Tibial nerve (tissue), 4 donors: ENCODE results near the gene SEL1L3. TPM values are rescaled to one million over a fixed set of nuclear protein-coding genes. Genes with fewer than 3 reads are reported as not detected.

Source experiments
- DNase-seq, 2 donors: peaks; one replicate each; pipeline ENCODE4 v3.0.0-alpha.2; 2019; ENCODE audit warnings: low spot score in 2 of 2
- H3K27ac ChIP-seq, 4 donors: fragments of 200-600 bp; sonication (generic) in 3 of 4; one replicate each; pipeline ENCODE4 v1.5.1; 2017 to 2019; ENCODE audit warnings: mild to moderate bottlenecking in 1 of 4
- H3K27me3 ChIP-seq, 2 donors: fragments of 200-600 bp; sonication (generic) in 1 of 2; one replicate each; pipeline versions ENCODE4 v1.5.1 to v1.6.0; 2017 to 2019
- H3K36me3 ChIP-seq, 3 donors: fragments of 200-600 bp; sonication (generic); one replicate each; pipeline ENCODE4 v1.5.1; 2018 to 2019
- H3K4me1 ChIP-seq, 4 donors: fragments of 200-600 bp; sonication (generic) in 3 of 4; one replicate each; pipeline ENCODE4 v1.5.1; 2017 to 2019
- H3K4me3 ChIP-seq, 4 donors: fragments of 200-600 bp; sonication (generic) in 3 of 4; one replicate each; pipeline ENCODE4 v1.5.1; 2017 to 2019; ENCODE audit warnings: mild to moderate bottlenecking in 1 of 4, moderate library complexity in 1 of 4
- H3K9me3 ChIP-seq, 4 donors: fragments of 200-600 bp; sonication (generic) in 3 of 4; one replicate each; pipeline ENCODE4 v1.5.1; 2017 to 2019
- CTCF ChIP-seq, 5 experiments: fragments of 200-600 bp in 3 of 5; fragments of 450-650 bp in 2 of 5; sonication (generic) in 3 of 5; IDR thresholded peaks; one replicate each; pipeline ENCODE4 v1.5.1; 2016 to 2019; ENCODE audit warnings: antibody characterized with exemption in 5 of 5, mild to moderate bottlenecking in 3 of 5, moderate library complexity in 2 of 5
- EP300 ChIP-seq, 2 donors: sonication (generic); formaldehyde crosslinking; IDR thresholded peaks; one replicate each; pipeline ENCODE4 v1.6.1; 2017; ENCODE audit warnings: antibody characterized with exemption in 2 of 2, mild to moderate bottlenecking in 1 of 2
- POLR2A ChIP-seq, 2 donors: fragments of 450-650 bp; IDR thresholded peaks; one replicate each; pipeline ENCODE4 v1.6.1; 2017; ENCODE audit warnings: antibody characterized with exemption in 2 of 2, mild to moderate bottlenecking in 2 of 2, moderate library complexity in 2 of 2
- WGBS, 2 donors: methylation state at CpG; one replicate each; pipeline ENCODE4 v1.1.5; 2018; 5-methylcytosine and 5-hydroxymethylcytosine counted together
- total RNA-seq, 4 donors: library from RNA; depleted of rRNA; stranded (reverse); fragments of >200 nt; gene quantifications; one replicate each; pipeline ENCODE4 v1.1.0, GENCODE V29; 2016

Gene SEL1L3
- total RNA-seq, 4 donors from 2014 or later = 8.7 to 19.0 (median 11.1) TPM

- H3K27ac ChIP-seq = peak overlapping the region in 1 of 4 donors; percentile 48
- peaks cover 0 to 35% (median 18%) of the 10 kb centered on the region in 4 donors for H3K4me1 ChIP-seq
- H3K36me3 ChIP-seq = no peaks in the 10 kb centered on the region
- no peak for DNase-seq
- TF ChIP-seq CTCF (IDR thresholded peaks at IDR 0.05) (no peak), EP300 (IDR thresholded peaks at IDR 0.05) (no peak), POLR2A (IDR thresholded peaks at IDR 0.05) (no peak)
- H3K9me3 ChIP-seq = no peaks in the 10 kb centered on the region
- 72 to 87% methylated on average over 7 of the region's 7 CpGs for WGBS, 2 donors
- peaks cover 0 to 4% of the 10 kb centered on the region in 2 donors for H3K27me3 ChIP-seq
- peak overlapping the region in 1 of 4 donors; percentile 1 for H3K4me3 ChIP-seq
These were observed 2.1 kb downstream of the SEL1L3 start for GRCh38 chr4:25860586-25861279.

- TF ChIP-seq EP300 (IDR thresholded peaks at IDR 0.05) = no peak
- TF ChIP-seq CTCF (IDR thresholded peaks at IDR 0.05) = no peak
- TF ChIP-seq POLR2A (IDR thresholded peaks at IDR 0.05) = no peak
- no peaks in the 10 kb centered on the region for H3K9me3 ChIP-seq
These were observed 3.2 kb downstream of the SEL1L3 start for GRCh38 chr4:25859429-25860148.

GRCh38 chr4:25857851-25858400 is 4.9 kb downstream of the SEL1L3 start:
- no peak for TF ChIP-seq CTCF (IDR thresholded peaks at IDR 0.05)
- no peak for TF ChIP-seq POLR2A (IDR thresholded peaks at IDR 0.05)
- no peak for TF ChIP-seq EP300 (IDR thresholded peaks at IDR 0.05)
- no peaks in the 10 kb centered on the region for H3K36me3 ChIP-seq

More at GRCh38 chr4:25859429-25860148, 3.2 kb downstream of the SEL1L3 start:
- H3K4me3 ChIP-seq = no peak overlapping the region
- 55 to 59% methylated on average over 6 of the region's 6 CpGs for WGBS, 2 donors
- H3K36me3 ChIP-seq = no peaks in the 10 kb centered on the region
- peaks cover 0 to 4% of the 10 kb centered on the region in 2 donors for H3K27me3 ChIP-seq
- H3K4me1 ChIP-seq = peaks cover 0 to 46% (median 18%) of the 10 kb centered on the region in 4 donors
- DNase-seq = no peak
- peak overlapping the region in 2 of 4 donors; percentile 23 to 66 for H3K27ac ChIP-seq

GRCh38 chr4:25857403-25857802 is 5.4 kb downstream of the SEL1L3 start:
- no peak overlapping the region for H3K4me3 ChIP-seq
- no peak for DNase-seq
- peaks cover 0 to 4% of the 10 kb centered on the region in 2 donors for H3K27me3 ChIP-seq
- H3K9me3 ChIP-seq = no peaks in the 10 kb centered on the region
- TF ChIP-seq POLR2A (IDR thresholded peaks at IDR 0.05) = no peak
- TF ChIP-seq EP300 (IDR thresholded peaks at IDR 0.05) = no peak
- no peak for TF ChIP-seq CTCF (IDR thresholded peaks at IDR 0.05)
- no peaks in the 10 kb centered on the region for H3K36me3 ChIP-seq
- H3K27ac ChIP-seq = peak overlapping the region in 1 of 4 donors; percentile 36
- WGBS, 2 donors = 98 to 100% methylated on average over 2 of the region's 2 CpGs
- H3K4me1 ChIP-seq = peaks cover 0 to 50% (median 14%) of the 10 kb centered on the region in 4 donors

More at GRCh38 chr4:25857851-25858400, 4.9 kb downstream of the SEL1L3 start:
- Histone ChIP-seq H3K4me1 (peaks cover 0 to 50% (median 15%) of the 10 kb centered on the region in 4 donors), H3K27ac (no peak overlapping the region), H3K9me3 (no peaks in the 10 kb centered on the region), H3K4me3 (no peak overlapping the region), H3K27me3 (peaks cover 0 to 4% of the 10 kb centered on the region in 2 donors)
- DNase-seq = no peak
- 89 to 94% methylated on average over 8 of the region's 8 CpGs for WGBS, 2 donors
